GM19025 (cell line): ENCODE data around the gene TMCC2.
"Not testable (repeated sequence)": the region's sequence is repeated elsewhere in the genome, so short reads cannot be mapped to it uniquely, and the experiment has no call there.

ENCODE experiments used
- ATAC-seq: cut with Tn5 transposase; IDR thresholded peaks from one replicate; pipeline ENCODE4 v1.9.1; 2021; ENCODE audit warnings: mild to moderate bottlenecking, low read depth, moderate library complexity; ENCODE audit not compliant: unreplicated experiment

The TMCC2 gene

DNA sequence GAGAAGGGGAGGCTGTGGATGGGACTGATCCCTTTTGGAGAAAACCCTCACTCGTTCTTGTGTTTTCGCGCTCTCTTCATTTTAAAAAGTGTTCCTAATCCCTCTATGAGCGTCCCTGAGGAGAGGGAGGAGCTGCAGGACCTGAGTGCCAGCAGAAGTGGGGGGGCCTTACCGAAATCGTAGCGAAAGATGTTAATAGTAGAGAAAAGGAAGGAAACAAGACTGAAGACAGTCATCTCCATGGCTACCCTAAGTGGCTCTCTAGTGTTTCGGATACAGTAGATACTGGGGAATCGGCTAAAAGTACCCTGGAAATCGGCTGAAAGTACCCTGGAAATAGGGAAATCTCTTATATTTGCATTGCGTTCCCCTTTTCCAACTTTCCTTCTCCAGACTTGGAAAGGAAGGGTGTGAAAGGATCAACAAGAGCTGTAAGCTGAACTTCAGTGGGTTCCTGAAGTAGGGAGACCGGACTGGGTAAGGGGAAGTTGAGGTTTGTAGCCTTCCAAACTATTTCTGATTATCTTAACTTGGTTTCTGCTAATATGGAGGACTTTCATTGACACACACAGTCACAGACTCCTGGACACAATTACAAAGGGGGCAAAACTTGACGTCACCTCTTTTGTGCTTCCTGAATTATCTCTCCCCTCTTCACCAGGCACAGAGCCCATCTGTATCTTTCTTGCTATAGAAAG lies 15.8 kb upstream of the TMCC2 start:
- ATAC-seq, result no peak

DNA sequence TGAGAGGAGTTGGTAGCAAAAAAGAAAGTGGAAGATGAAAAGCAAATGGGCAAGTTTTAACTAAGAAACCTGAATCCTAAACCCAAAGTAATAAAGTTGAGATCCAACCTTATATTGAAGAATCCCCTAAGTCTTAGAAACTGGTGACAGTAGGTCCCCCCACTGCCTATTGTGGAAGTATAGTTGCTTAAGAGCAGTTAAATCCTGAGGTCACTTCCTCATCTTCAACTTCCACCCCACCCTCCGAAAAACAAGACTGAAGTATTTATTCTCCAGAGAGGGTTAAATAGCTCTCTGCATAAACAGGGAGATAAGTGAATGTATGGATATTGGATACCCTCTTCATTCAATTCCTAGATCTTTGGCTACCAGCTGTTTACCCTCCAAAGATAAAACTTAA lies 13.0 kb upstream of the TMCC2 start:
- no peak for ATAC-seq

DNA sequence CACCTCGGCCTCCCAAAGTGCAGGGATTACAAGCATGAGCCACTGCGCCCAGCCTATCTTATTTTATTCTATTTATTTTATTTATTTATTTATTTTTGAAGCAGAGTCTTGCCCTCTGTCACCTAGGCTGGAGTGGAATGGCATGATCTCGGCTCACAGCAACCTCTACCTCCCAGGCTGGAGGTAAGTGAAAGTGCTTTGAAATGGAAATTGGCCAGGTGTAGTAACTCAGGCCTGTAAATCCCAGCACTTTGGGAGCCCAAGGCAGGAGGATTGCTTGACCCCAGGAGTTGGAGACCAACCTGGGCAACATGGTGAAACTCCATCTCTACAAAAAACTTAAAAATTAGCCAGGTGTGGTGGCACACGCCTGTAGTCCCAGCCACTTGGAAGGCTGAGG lies 11.2 kb upstream of the TMCC2 start:
- no peak for ATAC-seq

DNA sequence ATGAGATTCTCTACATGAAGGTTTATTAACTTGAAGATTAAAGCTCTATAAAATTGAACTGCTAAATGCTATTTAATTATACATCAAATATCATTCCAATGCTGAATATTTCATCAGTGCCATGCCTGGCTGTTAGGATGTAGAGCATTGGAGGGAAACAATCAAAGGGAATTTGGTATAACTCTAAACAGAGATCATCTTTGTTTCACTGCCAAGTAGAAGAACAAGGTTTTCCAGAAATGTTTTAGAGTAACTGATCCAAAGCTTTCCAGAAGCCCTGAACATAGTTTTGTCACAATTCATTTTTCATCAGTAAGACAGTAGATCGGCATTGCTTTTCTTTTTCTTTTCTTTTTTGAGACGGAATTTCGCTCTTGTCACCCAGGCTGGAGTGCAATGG lies 10.3 kb upstream of the TMCC2 start:
- ATAC-seq, result no peak

DNA sequence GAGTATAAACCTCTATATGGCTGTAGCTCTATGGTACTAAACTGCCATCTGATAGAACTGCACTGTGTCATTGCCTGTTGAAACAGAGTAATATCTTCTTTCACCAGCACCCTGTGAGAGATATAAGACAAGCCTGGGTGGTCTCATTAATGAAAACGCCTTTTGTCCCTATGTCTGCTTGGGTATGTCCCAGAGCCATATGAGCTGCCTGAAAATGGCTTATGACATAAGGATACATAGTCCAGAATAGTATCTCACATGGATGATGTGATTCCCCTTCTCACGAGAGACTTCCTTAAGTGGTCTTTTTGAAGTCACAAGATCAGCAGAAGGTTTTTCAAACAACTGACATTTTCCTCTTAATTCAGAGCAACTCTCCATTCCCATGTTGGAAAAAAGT lies 7.3 kb upstream of the TMCC2 start:
- ATAC-seq, result no peak

DNA sequence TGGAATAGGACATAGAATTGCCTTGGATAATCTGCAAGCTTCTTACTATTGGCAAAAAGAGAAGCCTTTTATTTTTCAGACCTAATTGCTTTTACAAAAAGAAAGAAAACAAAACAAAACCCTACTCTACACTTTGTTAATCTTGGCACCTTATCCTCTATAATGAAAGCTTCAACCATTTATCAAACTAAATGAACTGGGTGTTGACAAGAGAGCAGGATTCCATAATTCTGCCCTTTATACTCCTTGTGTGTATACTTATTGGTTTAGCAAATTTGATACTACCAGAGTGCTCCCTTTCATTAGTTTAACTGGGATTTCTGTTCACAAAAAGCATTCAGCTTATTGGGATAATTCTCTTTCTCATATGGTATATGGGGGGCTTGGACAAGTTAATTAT lies 3.0 kb upstream of the TMCC2 start:
- no peak for ATAC-seq

DNA sequence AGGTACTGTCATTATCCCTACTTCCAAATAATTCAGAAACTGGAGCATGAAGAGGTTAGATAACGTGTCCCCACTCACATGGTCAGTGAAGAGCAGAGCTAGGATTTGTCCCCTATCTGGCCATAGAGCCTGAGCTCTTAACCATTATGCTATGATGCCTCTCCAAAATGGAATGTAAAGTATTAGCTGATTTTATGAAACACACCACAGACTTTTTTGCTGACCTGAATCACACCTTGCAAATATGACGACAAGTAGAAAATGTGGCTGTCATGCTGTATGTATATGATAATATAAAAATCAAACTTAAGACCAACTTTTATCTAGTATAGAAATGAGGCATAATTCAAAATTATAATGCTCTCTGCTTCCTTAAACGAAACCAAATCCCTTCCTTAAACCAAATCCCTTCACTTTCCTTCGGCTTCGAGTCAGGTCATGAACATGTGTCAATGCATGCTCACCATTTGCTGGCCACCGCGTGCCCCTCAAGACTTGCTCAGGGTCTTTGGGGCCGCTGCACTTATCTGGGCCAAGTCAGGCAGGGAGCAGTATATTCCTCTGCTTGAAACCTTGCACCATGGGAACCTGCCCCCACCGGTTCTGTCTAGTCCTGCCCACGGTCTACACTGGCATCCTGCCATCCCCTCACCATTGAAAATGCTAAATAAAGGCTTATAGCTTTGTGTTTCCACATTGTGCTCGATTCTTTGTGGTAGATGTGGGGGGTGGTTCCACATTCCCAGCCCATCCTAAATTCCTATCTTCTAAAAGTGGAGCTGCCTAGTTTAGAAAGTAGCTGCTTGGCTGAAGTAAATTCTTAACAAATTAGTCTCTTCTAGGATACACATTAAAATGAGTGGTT lies 1.6 kb upstream of the TMCC2 start:
- no peak for ATAC-seq

DNA sequence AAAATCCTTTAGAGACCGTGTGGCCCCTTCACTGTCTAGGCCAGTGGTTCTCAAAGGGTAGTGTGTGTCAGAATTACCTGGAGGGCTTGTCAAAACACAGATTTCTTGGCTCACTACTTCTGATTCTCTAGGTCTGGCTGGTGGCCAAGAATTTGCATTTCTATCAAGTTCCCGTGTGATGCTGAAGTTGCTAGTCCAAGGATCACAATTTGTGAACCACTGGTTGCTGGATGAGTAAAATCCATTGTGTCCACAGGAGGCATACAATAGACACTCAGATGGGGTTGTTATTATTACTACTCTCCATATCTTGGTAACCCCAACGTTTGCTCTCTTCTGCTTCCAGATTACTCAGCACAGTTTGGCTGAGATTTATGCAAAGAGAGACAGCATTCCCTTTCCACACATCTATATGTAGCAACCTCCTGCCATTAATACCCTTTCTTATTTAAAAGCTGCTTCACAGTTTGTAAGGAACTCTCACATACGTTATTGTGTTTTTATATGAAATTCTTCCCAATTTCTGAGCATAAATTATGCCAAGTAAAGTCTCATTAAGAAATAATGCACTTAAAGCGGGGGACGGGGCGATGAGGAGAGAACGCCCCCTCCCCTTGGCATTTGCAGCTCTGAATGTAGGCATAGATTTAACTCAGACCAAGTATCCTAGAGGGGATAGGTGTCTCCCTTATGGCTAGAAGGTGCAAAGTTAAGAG lies 720 bp upstream of the TMCC2 start:
- ATAC-seq, result no peak

DNA sequence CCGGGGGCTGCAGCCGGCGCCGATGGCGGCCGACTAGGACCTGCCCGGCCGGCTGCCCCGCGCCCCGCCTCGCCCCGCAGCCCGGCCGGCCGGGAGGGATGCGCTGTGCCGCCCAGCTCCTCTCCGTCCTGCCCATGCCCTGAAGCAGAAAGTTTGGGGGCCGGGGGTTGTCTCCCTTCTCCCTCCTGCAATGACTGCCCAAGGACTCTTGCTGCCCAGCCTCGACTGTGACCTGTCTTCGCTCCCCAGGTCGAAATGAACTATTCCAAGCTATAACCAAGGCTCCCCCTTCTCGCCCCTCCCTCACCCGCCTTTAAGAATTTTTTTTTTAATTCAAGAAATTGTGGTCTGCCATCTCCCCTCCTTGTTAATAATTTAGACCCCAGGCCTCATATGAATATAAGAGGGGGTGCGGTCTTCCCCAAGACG lies 361 bp downstream of the TMCC2 start:
- no peak for ATAC-seq

DNA sequence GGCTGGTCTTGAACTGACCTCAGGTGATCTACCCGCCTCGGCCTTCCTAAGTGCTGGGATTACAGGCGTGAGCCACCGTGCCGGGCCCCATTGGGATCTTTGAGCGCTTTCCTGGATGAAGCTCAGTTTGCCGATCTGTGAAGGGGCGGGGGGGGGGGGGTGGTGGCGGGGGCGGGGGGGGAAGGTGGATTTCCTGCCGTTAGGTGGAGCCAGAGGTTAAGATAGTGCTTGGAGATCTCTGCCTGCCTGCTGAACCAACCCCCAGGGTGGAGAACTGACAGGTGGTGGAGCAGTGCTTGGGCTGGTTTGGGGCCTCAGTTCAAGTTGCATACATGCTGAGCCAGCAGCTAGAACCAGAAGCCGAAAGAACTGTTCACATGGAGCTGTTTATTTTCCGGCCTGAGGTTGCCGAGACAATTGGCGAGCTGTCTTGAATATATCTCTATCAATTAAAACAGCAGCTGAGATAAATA lies 1.7 kb downstream of the TMCC2 start:
- ATAC-seq, result no peak

DNA sequence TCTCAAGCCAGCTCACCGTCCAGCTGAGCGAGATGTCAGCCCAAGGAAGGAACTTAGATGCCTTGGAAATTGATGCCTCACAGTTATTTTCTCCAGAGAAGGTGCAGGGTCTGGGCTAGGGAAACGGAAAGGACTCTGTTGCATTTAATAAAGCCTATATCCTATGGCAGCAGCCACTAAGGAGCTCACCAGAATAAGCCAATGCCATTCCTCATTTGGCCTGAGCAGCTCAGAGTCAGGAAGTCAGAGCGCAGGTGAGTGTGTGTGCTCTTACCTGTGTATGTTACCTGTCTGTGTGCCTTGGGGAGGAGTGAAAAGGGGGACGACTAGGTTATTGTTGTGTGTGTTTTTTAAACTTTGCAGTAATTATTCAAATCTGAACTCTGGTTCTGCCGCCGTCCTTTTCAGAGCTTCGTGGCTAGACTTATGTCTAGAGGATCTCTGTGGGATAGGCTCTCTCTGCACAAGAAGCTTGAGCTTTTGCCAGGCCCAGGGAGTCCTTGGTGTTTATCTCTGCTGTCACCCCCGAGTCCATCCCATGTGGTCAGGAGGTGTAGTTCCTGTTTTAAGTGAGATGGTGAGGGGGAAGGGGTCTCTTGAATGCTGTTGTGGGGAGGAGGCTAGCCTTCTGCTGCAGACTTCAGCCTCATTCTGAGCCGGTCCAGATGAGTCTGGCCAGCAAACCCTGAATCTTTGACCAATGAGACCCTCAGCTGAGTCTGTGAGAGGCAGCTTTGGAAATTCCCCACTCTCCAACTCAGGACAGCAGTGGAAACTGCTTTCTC lies 2.4 kb downstream of the TMCC2 start:
- ATAC-seq, result no peak

DNA sequence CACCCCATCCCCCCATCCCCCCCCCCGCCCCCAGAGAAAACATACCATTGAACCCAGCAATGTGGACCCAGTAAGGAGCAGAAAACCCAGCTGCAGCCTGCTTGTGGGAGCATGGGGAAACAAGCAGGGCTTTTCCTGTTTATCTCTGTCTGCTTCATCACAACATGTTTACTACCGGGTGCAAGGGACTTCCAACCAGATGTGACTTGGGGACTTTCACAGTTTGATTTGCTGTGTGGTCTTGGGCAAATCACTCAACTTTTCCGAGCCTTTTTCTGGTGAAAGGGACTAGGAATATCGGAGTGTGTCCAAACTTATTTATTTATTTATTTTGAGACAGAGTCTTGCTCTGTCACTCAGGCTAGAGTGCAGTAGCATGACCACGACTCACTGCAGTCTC lies 3.2 kb downstream of the TMCC2 start:
- ATAC-seq, result no peak

DNA sequence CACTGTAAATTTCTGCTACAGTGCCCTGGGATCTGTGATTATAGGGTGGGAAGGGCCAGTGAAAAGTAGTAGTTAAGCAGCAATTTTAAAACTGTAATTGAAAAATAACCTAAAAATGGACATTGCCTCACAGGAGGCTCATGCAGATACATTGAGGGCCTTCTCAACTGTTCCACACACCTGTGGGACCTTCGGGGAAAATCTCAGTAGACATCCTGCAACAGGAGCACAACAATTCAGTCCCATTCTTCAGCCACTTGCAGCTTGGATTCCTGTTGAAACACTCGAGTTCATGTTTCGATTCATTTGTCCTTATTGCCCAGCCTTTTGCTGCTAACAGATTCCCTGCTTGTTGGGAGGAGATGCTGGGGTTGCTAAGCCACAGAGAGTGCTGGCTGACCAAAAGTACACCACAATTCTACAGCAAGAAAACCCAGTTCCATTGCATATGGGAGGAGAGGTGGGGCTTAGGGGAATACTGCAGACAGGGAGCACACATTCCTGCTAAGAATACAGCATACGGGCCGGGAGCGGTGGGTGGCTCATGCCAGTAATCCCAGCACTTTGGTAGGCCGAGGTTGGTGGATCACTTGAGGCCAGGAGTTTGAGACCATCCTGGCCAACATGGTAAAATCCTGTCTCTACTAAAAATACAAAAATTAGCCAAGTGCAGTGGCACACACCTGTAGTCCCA lies 4.5 kb downstream of the TMCC2 start:
- ATAC-seq, result no peak

DNA sequence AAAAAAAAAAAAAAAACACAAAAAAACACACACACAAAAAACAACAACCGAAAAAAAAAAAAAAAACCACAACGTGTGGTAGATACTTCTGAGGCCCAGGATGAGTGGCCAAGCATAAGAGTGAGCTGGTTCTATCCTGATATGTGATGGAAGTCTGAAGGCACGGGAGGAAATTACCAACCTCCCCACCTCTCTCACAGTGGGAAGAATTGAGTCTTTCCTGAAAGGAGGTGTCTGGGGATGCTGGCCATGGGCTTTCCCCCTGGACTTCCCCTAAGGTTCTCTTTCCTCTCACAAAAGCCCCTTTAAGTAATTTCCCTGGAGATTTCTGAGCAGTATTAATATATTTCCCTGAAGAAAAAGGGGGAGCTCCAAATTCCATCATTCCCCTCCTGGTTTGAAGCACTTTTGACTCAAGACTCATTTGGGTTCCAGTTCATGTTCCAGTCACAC lies 5.2 kb downstream of the TMCC2 start:
- no peak for ATAC-seq

DNA sequence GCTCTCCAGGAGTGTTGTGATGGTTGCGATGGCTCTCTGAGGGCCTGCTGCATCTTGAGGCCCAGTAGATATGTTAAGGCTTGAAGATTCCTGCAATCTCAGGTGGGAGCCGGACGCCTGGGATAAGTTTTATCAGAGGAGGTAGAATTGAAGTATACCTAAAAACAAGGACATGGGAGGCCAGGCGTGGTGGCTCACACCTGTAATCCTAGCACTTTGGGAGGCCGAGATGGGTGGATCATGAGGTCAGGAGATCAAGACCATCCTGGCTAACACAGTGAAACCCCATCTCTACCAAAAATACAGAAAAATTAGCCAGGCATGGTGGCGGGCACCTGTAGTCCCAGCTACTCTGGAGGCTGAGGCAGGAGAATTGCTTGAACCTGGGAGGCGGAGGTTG lies 6.2 kb downstream of the TMCC2 start:
- not testable (repeated sequence) for ATAC-seq

DNA sequence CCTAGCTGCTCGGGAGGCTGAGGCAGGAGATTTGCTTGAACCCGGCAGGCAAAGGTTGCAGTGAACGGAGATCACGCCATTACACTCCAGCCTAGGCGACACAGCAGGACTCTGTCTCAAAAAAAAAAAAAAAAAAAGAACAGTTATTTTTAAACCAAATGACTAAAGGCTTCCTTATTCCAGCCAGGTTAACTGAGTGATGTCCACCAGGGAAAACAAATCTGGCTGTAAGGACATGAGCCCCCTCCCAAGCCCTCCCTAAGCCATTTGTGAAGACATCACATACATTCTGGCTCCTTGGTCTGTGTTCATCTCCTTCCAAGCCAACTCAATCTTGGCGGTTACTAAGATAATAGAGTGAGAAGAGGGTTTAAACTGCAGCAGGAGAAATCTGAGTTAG lies 8.2 kb downstream of the TMCC2 start:
- no peak for ATAC-seq

DNA sequence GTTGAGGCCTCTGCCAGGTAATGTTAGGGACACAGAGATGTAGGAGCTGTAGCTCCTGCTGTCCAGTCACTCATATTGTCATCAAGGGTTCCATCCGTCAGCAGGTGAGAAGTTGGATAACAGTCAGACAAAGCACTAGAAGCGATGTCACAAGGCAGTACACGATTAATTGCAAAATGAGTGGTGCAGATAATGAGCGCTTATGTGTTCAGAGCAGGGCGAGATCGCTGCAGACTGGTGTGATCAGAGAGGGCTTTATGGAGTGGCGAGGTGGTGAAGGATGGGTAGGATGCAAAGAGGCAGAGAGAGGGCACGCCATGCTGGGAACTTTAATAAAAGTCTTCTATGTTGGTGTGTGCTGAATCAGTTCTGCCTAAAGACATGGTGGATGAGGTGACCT lies 8.8 kb downstream of the TMCC2 start:
- ATAC-seq, result no peak

DNA sequence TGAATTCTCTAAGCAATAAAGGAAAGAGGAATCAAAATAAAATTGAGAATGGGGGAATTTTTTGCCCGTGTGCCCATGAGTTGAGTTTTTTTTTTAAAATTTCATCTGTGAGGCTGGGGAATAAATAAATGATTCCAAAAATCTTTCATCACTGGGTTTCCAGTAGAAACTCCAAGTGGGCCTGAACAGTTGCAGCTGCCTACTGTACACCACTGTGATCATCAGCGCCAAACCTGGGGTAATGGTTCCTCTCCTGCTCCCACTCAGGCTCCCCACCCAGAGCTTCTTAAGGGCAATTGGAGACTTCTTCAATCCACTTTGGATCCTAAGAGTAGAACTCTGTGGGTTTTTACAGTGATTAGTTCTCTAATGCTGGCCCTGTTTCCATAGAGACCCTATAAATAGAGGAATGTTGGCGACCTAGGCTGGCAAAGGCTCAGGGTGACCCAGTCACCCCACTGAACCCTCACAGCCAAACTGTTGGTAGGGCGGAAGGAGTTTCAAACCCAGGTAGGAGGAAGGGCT lies 9.3 kb downstream of the TMCC2 start:
- ATAC-seq, result no peak
